Measurements from ENCODE around the gene SIN3A. TPM values are rescaled to one million over a fixed set of nuclear protein-coding genes. Genes with fewer than 3 reads are reported as not detected.

Gene SIN3A
- total RNA-seq, 1 experiment from 2014 or later = 107 TPM

DNA sequence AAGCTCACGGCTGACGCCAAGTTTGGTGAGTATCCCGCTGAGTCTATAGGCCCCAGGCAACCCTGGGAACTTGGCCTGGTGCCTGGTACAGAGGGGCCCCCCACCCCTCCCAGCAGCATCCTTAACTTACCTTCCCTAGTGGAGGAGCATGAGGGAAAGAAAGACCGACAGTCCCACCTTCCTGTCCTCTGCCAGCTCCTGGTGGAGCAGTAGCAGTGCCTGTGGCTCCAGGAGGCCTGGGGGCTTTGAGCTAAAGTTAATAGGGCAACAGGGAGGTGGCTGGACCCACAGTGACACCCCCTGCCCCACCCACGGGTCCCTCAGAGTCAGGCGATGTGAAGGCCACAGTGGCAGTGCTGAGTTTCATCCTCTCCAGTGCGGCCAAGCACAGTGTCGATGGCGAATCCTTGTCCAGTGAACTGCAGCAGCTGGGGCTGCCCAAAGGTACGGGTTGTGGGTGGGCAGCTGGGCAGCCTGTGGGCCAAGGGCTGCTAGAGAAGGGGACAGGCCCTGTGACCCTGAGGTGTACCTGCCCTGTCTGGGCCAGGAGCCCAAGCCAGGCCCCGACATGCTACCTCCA, 112.7 kb downstream of the SIN3A start:
- Histone ChIP-seq H3K27me3 (ENCODE audit: control insufficient read depth, insufficient read depth, low read length) (no peaks in the 10 kb centered on the region), H3K27ac (ENCODE audit: low read length) (no peak overlapping the region), H3K9me3 (ENCODE audit: control insufficient read depth, insufficient read depth, low read depth, low read length) (no peaks in the 10 kb centered on the region), H3K36me3 (ENCODE audit: control insufficient read depth, insufficient read depth, low read length) (no peaks in the 10 kb centered on the region), H3K4me1 (ENCODE audit: control insufficient read depth, insufficient read depth, low read length) (peaks cover 12% of the 10 kb centered on the region), H3K4me3 (ENCODE audit: low read depth in 2 of 2, low read length in 2 of 2) (no peak overlapping the region)
- in situ Hi-C loops (cut with HindIII; ENCODE audit: low pct_unique_long_range_greater_than_20kb, low sequenced_read_pairs) = no loop called here
- ATAC-seq = no peak
- DNase-seq (ENCODE audit: low read depth, low spot score) = no peak
- TF ChIP-seq POLR2AphosphoS5 (IDR thresholded peaks at IDR 0.05; ENCODE audit: low read depth, low read length) = no peak
- TF ChIP-seq, protein P1, sequence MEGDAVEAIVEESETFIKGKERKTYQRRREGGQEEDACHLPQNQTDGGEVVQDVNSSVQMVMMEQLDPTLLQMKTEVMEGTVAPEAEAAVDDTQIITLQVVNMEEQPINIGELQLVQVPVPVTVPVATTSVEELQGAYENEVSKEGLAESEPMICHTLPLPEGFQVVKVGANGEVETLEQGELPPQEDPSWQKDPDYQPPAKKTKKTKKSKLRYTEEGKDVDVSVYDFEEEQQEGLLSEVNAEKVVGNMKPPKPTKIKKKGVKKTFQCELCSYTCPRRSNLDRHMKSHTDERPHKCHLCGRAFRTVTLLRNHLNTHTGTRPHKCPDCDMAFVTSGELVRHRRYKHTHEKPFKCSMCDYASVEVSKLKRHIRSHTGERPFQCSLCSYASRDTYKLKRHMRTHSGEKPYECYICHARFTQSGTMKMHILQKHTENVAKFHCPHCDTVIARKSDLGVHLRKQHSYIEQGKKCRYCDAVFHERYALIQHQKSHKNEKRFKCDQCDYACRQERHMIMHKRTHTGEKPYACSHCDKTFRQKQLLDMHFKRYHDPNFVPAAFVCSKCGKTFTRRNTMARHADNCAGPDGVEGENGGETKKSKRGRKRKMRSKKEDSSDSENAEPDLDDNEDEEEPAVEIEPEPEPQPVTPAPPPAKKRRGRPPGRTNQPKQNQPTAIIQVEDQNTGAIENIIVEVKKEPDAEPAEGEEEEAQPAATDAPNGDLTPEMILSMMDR (IDR thresholded peaks at IDR 0.05) = no peak
- TF ChIP-seq SIN3A (IDR thresholded peaks at IDR 0.05; ENCODE audit: borderline replicate concordance, insufficient read depth, low read depth, low read length) = no peak
- TF ChIP-seq TCF7L2 (IDR thresholded peaks at IDR 0.05; ENCODE audit: low read depth, low read length) = no peak
- TF ChIP-seq, protein P2, sequence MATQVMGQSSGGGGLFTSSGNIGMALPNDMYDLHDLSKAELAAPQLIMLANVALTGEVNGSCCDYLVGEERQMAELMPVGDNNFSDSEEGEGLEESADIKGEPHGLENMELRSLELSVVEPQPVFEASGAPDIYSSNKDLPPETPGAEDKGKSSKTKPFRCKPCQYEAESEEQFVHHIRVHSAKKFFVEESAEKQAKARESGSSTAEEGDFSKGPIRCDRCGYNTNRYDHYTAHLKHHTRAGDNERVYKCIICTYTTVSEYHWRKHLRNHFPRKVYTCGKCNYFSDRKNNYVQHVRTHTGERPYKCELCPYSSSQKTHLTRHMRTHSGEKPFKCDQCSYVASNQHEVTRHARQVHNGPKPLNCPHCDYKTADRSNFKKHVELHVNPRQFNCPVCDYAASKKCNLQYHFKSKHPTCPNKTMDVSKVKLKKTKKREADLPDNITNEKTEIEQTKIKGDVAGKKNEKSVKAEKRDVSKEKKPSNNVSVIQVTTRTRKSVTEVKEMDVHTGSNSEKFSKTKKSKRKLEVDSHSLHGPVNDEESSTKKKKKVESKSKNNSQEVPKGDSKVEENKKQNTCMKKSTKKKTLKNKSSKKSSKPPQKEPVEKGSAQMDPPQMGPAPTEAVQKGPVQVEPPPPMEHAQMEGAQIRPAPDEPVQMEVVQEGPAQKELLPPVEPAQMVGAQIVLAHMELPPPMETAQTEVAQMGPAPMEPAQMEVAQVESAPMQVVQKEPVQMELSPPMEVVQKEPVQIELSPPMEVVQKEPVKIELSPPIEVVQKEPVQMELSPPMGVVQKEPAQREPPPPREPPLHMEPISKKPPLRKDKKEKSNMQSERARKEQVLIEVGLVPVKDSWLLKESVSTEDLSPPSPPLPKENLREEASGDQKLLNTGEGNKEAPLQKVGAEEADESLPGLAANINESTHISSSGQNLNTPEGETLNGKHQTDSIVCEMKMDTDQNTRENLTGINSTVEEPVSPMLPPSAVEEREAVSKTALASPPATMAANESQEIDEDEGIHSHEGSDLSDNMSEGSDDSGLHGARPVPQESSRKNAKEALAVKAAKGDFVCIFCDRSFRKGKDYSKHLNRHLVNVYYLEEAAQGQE (IDR thresholded peaks at IDR 0.05; ENCODE audit: insufficient read depth in 1 of 2, low read depth in 2 of 2, low read length in 1 of 2) = no peak
- no TSS peak for BruUV-seq (replicated peaks)
- CTCF ChIA-PET = no interaction called here
- POLR2A ChIA-PET = no interaction called here
- intact Hi-C loops (cut with micrococcal nuclease; ENCODE audit: unreplicated experiment) = no loop called here

DNA sequence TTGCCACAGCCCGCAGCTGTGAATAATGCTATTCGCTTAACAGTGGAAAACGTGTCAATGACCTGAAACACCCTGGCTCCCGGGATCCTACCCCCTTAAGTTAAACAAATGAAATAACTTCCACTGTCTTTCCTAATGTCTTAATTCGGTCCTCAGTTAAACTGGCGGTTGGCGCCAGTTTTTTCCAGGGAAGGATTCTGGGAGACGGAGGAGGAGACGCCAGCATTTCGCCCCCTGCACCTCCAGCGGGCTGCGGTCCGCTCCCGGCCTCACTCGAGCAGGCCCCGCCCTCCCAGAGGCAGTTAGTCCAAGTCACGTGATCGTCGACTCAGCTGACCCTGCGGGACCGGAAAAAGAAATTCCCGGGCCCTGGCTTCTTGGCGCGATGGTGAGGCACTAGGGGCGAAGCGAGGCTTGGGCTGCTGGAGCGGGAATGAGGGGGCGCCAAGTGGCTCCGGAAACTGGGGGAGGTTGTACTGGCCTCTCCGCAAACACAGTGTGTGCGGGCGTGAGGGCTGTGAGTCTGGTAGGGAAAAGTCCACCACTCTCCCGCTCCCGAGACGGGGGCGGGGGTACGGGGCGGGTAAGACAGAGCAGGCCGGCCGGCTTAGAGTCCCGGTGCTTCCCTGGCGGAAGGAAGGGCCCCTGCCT, 115.7 kb downstream of the SIN3A start, which contains the start of gene COMMD4:
COMMD4 (plus strand) TSS at position 359 of the 651 bp plus-strand sequence; CDS start at position 386, 27 bp downstream.
- TF ChIP-seq TCF7L2 (IDR thresholded peaks at IDR 0.05; ENCODE audit: low read depth, low read length) = no peak
- TF ChIP-seq, protein P1 (IDR thresholded peaks at IDR 0.05) = no peak
- TF ChIP-seq POLR2AphosphoS5 (IDR thresholded peaks at IDR 0.05; ENCODE audit: low read depth, low read length) = peak; percentile 73
- TF ChIP-seq SIN3A (IDR thresholded peaks at IDR 0.05; ENCODE audit: borderline replicate concordance, insufficient read depth, low read depth, low read length) = peak; percentile 96
- TF ChIP-seq, protein P2 (IDR thresholded peaks at IDR 0.05; ENCODE audit: insufficient read depth in 1 of 2, low read depth in 2 of 2, low read length in 1 of 2) = peak in 1 of 2 experiments; percentile 39; a peak in 1 of 4 replicates
- Histone ChIP-seq H3K27ac (ENCODE audit: low read length) (peak within 1 kb of the TSS; percentile 91), H3K9me3 (ENCODE audit: control insufficient read depth, insufficient read depth, low read depth, low read length) (no peaks in the 10 kb centered on the region), H3K4me3 (ENCODE audit: low read depth in 2 of 2, low read length in 2 of 2) (peak within 1 kb of the TSS; percentile 78 to 81), H3K36me3 (ENCODE audit: control insufficient read depth, insufficient read depth, low read length) (no peaks in the 10 kb centered on the region), H3K4me1 (ENCODE audit: control insufficient read depth, insufficient read depth, low read length) (peaks cover 12% of the 10 kb centered on the region), H3K27me3 (ENCODE audit: control insufficient read depth, insufficient read depth, low read length) (no peaks in the 10 kb centered on the region)
- BruUV-seq (replicated peaks) = no TSS peak
- intact Hi-C loops (cut with micrococcal nuclease; ENCODE audit: unreplicated experiment) = no loop called here
- DNase-seq (ENCODE audit: low read depth, low spot score) (peak; percentile 56), ATAC-seq (peak; percentile 95)
- ChIA-PET POLR2A (interaction anchor here (0.6 kb wide), 1 partner anchor 184 kb away, joined by 3 read pairs; no protein-coding TSS in a partner anchor), CTCF (no interaction called here)
- in situ Hi-C loops (cut with HindIII; ENCODE audit: low pct_unique_long_range_greater_than_20kb, low sequenced_read_pairs) = no loop called here

Measured in Panc1 (cell line).